ENCODE results near the gene SIN3B.
A peak's percentile ranks its signal among the peaks of the same experiment; 100 is the strongest.

SIN3B gene

DNA sequence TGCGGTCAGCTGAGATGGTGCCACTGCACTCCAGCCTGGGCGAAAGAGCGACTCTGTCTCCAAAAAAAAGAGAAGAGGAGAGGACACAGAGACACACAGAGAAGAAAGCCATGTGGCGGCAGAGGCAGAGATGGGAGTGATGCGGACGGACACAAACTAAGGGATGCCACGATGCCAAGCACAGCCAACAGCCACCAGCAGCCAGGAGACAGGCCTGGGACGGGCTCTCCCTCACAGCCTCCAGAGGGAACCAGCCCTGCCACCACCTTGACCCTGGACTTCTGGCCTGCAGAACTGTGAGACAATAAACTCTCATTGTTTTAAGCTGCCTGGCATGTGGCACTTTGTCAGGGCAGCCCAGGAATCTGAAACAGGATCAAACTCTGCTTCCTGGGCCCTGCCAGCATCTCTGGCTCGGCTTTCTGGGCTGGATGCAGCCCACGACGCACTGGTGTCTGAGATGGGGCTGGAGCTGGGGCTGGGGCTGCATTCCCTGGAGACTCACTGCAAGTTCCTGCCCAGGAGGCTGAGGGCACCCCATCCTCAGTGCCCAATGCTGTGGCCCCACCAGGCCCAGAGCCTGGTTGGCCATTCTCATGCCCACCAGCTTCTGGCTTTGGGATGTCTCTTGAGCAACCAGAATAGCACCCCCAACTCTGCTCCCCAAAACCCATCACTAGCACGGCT is 62.6 kb downstream of the SIN3B start:
- no peak for DNase-seq

DNA sequence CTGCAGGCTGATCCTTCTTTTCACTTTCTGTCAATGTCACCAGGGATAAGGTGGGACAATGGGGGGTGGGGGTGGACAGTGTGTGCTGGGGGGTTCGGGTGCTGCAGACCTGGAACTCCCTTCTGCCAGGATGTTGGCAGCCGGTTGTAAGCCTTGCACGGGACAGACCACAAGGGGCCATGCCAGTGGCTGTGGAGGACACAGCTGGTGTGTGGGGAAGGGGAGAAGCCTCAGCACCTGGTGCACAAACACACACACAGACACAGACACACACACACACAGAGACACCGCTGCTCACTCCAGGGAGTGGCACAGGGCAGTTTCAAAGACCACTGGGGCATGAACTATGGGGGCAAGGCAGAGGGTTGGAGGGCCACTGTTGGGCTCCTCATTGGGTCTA is 63.2 kb downstream of the SIN3B start:
- DNase-seq: no peak

DNA sequence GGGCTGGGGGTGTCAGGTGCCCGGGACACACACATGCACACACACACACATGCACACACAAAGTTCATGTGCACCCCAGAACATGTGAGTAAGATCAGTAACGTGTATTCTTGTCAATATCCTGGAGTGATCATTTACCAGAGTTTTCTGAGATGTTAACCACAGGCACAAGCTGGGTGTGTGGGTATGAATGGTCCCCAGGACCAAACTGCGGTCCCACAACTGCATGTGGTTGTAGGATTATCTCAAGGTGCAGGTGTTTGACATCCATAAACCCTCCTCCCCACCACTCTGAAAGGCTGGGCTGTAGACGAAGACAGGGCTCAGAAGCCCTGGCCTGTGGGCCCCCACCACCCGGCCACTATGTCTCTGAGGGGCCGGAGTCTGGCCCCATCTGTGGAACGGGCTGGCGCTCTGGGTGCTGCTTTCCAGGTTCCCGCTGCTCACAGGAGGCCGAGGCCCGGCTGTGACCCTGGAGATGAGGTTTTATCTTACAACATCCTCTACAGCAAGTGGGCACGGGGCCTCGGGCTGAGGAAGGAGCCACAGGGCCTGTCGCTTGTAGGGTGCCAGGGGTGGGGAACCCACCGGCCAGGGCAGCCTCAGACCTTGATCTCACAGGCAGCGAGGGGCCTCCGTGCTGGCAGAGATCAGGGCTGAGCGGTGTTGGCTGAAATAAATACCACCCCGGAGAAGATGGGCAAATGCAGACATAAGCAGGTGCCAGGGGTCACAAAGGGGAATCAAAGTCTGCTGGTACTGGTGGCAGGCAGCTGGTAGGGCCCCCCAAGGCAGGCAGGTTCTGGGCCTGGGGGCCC is 63.9 kb downstream of the SIN3B start:
- DNase-seq: no peak

DNA sequence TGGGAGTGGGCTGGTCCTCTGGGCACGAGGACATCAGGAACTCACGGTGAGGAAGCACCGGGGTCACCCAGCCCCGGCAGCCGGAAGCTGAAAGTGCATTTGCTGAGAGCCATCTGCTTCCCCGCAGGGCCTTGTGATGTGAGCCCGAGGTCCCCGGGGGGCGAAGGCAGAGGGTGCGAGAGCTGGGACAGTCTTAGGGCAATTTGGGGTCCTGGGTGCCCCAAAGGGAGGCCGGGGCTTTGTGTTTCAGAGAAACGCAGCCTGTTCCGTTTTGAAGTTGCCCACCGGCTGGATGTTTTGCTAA is 64.4 kb downstream of the SIN3B start:
- DNase-seq: no peak

DNA sequence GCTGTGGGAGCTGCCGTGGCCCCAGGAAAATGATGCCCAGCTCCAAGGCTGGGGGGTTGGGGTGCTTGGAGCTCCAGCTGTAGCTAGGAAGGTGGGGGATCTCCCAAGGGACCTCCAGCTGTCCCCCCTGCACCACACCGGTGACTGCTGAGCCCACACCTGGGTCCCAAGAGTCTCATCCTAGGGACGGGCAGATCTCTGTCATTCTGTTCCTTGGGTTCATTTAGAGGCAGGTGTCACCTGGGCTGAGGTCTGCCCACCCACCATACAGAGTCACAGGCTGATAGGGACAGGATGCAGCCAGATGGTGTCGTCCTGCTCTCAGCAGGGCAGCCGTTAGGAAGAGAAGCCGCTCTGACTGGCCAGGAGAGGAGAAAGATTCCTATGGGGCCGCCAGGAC is 64.9 kb downstream of the SIN3B start:
- DNase-seq: no peak

DNA sequence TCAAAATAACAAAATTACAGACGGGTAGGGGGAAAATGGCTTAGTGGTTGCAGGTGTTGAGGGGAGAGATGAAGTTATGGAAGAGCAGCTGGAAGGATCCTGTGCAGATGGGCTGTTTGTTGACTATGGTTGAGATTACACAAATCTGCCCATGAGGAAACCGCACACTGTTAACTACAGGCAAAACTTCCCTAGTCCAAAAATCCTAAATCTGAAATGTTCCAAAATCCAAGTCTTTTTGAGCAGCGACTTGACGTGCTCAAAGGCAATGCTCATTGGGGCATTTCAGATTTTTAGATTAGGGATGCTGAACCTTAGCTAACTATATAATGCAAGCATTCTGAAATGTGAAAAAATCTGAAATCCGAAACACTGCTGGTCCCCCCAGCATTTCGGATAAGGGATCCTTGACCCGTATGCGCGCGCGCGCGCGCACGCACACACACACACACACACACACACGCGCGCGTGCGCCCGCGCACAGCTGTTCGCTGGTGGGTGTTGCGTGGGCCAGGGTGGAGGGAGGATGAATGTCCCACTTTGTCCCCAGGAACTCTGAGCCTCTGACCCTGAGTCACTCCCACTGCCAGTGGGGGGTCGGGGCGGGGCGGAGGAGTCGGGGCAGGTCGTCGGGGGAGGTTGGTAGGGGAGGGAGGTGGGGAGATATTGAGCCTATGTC is 66.4 kb downstream of the SIN3B start:
- peak in 1 of 2 donors; percentile 16 for DNase-seq

DNA sequence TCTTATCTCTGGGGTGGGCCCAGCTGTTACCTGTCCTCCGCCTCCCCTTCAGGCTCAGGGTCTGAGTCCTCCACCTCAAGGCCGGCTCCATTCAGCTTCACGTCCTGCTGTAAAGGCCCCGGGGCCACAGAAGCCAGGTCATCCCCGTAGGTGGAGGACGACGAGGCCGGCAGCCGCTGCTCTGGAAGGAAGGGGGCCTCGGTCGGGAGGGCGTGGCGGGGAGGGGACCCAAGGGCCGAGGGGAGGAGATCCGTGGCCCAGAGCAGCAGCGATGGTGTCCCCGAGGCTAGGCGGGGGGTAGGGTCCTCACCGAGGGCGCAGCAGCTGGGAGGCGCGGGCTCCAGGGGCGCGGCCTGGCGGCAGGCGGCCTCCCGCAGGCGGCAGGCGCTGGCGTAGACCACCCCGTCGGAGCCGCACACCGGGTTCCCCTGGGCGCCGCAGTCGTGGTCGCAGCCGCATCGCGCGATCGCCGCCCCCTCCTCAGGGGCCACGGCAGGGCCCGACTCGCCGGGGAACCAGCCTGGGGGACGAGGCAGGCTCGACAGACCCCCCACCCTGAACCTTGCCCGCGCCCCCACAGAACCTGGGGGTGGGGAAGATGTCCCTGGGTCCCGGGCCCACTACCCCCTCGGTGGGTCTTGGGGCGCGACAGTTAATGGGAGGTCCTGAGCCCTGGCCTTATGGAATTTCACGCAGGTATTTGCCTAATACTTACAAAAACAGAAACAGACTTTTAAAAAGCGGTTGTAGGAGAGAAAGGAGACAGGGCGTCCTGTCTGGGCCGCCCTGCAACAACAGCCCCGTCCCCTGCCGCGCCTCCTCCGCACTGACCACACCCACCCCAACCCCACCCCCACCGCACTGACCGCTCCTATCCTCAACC is 67.2 kb downstream of the SIN3B start:
- DNase-seq: peak in 1 of 2 donors; percentile 12

DNA sequence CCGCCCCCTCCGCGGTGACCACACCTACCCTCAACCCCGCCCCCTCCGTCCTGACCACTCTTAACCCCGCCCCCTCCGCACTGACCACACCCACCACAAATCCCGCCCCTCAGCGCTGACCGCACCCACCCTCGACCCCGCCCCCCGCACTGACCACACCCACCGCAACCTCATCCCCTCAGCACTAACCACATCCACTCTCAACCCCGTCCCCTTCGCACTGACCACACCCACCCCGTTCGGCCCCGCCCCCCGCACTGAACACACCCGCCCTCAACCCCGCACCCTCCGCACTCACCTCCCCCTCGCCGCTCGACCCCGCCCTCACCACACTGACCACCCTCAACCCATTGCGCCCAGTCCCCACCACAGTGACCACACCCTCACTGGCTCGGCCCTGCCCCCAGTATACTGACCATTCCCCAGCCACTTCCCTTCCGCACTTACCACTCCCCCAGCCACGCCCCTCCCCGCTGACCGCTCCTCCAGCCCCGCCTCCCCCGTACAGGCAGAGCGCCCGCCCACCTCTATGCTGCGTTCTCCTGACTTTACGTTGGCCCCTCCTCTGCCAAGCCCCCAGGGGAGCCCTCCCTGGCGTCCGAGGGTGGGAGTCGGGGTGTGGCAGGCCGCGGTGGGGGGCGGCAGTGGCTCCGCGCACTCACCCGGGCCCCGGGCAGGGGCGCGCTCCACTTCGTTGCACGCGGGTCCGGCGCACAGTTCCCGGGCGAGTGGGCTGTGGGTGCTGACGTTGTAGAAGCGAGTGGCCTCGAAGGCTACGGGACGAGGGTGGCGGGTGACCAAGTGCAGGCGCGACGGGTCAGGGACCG is 68.0 kb downstream of the SIN3B start:
- peak; percentile 90 to 96 for DNase-seq

DNA sequence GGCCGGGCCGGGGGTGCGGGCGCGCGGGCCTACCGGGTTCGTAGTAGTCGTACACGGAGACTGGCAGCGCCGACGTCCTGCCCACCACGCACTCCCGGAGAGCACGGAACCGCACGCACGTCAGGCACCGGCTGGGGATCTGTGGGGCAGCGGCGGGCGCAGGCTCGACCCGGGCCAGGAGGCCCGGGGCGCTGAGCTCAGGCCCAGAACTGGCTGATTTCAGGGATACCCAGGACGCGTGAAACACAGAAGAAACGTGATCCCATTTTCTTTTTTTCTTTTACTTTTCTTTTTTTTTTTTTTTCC is 68.6 kb downstream of the SIN3B start:
- DNase-seq: no peak

DNA sequence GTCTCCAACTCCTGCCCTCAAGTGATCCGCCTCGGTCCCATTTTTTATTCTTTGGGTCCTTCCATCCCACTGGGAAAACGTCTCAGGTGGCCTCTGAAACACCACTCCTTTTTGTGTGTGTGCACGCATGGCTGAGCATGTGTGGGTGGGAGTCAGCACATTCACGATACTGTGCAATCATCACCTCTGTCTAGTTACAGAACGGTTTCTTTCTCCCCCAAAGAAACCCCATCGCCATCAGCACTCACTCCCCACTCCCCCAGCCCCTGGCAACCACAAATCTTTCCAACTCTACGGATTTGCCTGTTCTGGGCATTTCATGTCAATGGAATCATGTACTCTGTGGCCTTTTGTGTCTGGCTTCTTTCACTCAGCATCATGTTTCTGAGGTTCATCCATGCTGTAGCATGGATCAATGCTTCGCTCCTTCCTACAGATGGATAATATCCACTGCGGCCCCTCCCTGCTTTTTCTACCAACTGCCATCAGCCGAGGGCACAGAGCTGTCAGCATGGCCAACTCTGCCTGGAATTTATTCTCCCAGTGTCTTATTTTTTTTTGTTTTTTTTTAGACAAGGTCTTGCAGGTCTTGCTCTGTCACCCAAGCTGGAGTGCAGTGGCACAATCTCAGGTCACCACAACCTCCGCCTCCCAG is 69.3 kb downstream of the SIN3B start:
- no peak for DNase-seq

DNA sequence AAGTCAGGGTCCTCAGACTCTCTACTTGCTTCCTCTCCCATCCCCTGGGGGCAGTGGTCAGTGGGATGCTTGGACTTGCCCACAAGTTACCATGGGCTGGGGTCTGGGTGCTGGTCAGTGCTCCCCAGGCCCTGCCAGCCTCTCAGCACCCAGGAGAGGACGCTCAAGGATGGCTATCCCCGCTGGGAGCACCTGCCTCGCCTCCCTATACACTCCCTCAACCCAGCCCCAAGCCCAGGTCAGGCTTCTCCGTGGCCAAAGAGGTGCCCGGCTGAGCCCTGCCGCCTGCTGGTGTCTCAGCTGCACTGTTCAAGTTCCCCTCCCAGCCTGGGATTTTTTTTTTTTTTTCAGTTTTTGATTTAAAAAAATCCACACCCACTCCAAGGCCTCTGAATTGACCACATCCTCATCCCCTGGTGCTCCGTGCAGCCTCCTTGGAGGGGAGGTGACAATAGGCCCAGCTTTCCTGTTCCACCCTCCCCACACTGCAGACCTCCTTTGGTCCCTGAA is 70.4 kb downstream of the SIN3B start:
- peak; percentile 77 to 86 for DNase-seq

DNA sequence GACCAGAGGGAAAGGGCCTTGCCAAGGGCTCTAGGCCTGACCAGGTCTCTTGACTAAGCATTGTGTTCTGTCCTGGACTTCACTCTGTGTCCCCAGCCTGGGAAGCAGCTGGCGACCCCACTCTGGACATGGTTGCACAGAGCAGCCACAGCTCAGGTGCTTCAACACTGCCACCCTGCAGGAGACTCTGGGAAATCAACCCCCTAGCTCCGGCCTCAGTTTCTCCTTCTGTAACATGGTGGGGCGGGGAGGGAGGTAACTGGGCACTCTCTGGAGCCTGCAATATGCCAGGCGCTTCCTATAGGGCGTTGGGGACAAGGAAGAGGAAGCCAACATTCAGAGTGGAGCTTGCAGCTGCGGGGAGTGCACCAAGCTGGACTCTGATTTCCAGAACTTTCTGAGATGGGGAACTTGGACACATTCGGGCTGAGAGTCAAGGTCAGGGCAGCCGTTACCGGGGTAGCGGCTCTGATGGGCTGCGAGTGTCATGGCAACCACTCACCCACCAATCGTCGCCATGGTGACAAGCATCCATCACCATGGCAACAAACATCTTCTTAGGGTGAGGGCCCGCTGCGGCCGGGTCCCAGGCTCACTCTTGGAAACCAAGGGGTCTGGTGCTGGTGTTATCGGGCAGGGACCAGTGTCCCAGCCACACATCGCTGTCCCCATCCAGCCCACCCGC is 72.4 kb downstream of the SIN3B start:
- no peak for DNase-seq

DNA sequence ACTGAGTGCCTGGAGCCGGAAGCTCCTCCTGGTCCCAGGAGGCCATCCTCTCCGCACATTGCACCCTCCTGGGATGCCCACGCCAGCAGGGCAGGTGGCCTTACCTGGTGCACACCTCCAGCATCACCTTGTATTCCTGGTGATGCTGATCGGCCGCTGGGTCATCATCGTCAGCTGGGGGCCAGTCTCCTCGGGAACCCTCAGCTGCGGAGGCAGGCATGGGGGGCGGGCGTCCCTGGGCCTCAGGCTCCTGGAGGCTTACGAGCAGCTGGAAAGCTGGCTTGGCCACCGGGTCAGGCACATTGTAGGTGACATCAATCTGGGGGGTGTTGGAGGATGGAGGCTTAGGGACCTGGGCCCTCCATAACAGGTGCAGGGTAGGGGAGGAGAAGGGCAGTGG is 73.3 kb downstream of the SIN3B start:
- no peak for DNase-seq

DNA sequence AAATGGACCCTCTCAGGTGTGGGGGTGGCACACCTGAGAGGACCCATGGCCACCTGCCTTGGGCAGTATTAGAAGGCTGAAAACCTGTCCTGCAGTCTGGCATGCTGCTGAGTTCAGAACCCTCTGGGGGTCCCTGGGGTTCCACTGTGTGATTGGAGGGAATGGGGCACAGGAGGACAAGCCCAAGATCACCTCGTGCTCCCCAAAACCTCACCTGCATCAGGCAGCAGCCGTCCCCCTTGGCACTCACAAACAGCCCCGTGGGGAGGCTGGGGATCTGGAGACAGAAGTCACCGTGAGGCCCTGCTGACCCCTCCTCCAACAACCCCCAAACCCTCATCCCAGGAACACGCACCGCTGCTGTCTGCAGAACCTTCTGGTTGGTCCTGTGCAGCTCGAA is 74.1 kb downstream of the SIN3B start:
- no peak for DNase-seq

DNA sequence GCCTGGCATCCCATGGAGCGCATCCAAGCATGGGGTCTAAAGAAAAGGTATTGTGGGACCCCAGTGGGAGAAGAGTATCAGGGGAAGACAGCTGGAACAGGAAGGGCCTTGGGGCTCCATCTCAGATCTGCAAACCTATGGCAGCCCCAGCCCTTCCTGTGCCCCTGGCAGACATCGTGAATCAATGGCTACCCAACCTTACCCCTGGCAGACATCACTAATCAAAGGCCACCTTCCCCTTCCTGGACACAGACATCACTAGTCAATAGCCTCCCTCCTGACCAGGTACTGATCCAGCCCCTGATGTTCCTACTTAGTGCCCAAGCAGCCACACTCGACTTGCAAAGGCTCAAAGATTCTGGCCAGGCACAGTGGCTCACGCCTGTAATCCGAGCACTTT is 75.4 kb downstream of the SIN3B start:
- DNase-seq: no peak

DNA sequence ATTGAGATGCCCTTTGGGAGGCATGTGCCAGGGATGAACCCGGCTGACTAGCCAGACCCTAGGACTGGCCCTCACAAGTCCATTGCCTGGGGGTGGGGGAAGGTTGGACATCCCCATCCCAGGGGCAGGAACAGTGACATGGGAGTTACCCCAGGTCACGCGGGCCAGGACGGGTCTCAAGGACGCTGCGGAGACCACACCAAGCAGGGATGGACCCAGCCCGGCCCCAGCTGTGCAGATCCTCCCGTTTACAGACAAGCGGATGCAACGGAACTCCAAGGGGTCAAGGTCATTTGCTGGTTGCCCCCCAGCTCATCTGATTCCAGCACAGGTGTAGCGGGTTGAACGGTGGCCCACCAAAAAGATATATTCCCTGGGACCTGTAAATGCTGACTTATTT is 79.6 kb downstream of the SIN3B start:
- DNase-seq: no peak

DNA sequence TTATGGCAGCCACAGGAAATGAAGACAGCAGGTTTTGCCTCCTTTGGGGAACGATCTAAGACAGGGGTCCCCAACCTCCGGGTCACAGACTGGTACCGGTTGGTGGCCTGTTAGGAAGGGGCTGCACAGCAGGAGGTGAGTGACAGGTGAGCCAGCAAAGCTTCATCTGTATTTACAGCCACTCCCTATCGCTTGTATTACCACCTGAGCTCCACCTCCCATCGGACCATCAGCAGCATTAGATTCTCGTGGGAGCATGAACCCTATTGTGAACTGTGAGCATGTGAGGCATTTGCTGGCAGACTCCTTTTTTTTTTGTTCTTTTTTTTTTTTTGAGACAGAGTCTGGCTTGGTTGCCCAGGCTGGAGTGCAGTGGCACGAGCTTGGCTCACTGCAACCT is 81.8 kb downstream of the SIN3B start:
- DNase-seq: no peak

DNA sequence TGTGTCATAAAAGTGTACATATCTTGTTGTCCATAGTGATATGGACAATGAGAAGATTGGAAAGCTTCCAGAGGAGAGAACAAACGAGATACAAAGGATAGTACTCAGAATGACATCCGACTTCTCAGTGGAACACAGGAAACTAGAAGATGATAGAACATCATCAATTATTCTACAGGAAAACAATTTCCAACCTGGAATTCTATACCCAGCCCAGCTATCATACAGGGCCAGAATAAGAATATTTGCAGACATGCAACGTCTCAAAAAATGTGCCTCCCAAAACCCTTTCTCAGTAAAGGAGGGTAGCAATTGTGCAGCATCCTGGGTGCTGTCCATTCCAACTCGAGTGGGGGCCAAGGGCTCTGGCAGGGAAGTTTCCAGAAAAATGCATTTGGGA is 83.6 kb downstream of the SIN3B start:
- no peak for DNase-seq

DNA sequence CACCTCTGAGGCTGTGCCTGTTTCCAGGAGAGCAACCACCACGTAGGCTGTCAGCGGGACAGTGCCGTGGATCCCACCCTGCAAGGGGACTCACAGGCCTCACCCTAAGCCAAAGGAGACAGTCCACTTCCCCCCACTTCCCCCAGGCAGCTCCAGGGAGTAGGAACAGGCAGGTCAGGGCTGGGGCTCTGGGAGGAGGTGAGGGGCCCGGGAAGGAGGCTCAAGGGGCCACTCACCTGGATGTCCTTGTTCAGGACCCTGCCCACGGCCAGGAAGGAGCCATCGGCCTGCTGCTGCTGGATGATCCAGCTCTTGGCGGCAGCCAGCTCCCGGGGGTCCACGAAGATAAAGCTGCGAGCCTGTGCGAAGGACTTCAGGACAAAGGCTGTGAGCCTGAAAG is 85.2 kb downstream of the SIN3B start:
- no peak for DNase-seq

DNA sequence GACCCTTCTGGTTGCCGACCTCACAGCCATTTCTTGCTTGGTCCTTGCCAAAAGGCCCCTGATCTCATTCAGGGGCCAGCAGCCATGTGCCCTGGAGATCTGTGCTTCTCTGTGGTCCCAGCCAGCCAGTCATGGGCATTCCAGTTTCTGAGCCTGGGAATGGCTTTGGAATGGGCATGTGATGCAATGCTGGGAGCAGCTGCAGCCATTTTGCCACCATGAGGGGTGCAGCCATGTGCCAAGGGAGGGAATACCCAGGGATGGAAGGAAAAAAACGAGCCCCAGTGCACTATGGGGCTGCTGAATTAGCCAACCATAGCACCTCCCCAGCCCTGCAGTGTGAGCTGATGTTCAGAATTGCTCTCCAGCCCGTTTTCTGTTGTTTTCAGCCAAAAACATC is 85.9 kb downstream of the SIN3B start:
- no peak for DNase-seq

DNA sequence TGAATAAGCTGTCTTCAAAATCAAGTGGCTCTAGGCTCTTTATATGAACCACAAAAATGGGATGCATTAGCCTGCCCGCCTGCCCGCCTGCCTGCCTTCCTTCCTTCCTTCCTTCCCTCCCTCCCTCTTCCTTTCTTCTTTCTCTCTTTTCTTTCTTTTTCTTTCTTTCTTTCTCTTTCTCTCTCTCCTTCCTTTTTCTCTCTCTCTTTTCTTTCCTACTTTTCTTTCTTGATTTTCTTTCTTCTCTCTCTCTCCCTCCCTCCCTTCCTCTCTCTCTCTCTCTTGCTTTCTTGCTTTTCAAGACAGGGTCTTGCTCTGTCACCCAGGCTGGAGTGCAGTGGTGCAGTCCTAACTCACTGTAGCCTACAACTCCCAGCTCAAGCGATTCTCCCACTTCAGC is 86.5 kb downstream of the SIN3B start:
- DNase-seq: no peak

Data from inflammatory macrophage treated with lipopolysaccharide for 1 hour (primary cell).